ENCODE measurements around the gene WFDC8. TPM values are rescaled to one million over a fixed set of nuclear protein-coding genes. Genes with fewer than 3 reads are reported as not detected.

Gene WFDC8
- polyA plus RNA-seq (2011; rRNA removed) (not detected in 2 replicates), polyA minus RNA-seq (2011; rRNA and poly(A)+ RNA removed) (not detected in 2 replicates)

DNA sequence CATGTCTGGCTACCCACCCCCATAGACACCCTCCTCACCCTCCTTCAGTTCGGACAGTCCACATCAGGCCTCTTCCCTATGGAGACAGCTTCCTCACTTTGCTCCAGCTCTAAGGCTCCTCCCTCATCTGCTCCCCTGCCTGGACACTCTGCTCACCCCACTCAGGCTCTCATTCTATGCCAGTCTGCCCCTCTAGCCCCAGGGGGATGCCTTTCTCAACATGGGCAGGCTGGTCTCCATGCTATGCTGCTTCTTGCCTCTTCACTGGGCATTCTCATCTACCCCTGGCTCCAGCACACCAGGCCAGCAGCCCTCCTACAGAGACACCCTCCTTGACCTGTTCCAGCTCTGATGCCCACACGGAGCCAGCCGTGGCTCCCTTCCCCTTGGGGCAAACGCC, at the start of gene WFDC8:
TSS of gene WFDC8 (minus strand) at position 101 of the 400 bp plus-strand sequence. CDS start at position 64, 37 bp downstream.
- no peak for DNase-seq (ENCODE audit: low read depth)
- no peaks in the 10 kb centered on the region for H3K36me3 ChIP-seq (ENCODE audit: control insufficient read depth, insufficient read depth, low read length)
- peaks cover 4% of the 10 kb centered on the region for H3K27me3 ChIP-seq (ENCODE audit: control insufficient read depth, insufficient read depth, low read length)
- no peak for TF ChIP-seq CTCF (IDR thresholded peaks at IDR 0.05; ENCODE audit: insufficient read depth, low read depth, low read length)
- ChIA-PET POLR2A (no interaction called here), CTCF (interaction anchor here (1.1 to 1.4 kb wide), 2 partner anchors 191 to 192 kb away, joined by 3 to 5 read pairs; no protein-coding TSS in a partner anchor)
- no peak within 1 kb of the TSS for H3K4me3 ChIP-seq (ENCODE audit: low read depth, low read length)

DNA sequence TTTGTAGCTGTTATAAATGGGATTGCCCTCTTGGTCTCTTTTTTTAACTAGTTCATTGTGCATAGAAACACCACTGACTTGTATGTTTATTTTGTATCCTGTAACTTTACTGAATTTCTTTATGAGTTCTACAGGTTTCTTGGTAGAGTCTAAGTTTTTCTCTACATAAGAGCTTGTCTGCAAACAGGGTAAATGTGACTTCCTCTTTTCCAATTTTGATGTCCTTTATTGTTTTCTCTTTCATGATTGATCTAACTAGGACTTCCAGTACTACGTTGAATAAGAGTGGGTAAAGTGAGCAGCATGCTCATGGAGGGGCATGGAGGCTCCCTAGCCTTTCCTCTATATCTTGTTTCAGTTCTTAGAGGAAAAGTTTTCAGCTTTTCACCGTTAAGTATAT, 47.5 kb upstream of the WFDC8 start:
- ChIA-PET CTCF (interaction anchor here (0.9 to 1.0 kb wide), 2 partner anchors 13 to 145 kb away, joined by 3 read pairs; no protein-coding TSS in a partner anchor), POLR2A (no interaction called here)

GRCh38 chr20:45621593-45621992, 42.5 kb upstream of the WFDC8 start:
- H3K36me3 ChIP-seq (ENCODE audit: control insufficient read depth, insufficient read depth, low read length) = no peaks in the 10 kb centered on the region
- POLR2A ChIA-PET = no interaction called here
- CTCF ChIA-PET = no interaction called here
- no peaks in the 10 kb centered on the region for H3K27me3 ChIP-seq (ENCODE audit: control insufficient read depth, insufficient read depth, low read length)
- no peak overlapping the region for H3K4me3 ChIP-seq (ENCODE audit: low read depth, low read length)
- TF ChIP-seq CTCF (IDR thresholded peaks at IDR 0.05; ENCODE audit: insufficient read depth, low read depth, low read length) = no peak
- DNase-seq (ENCODE audit: low read depth) = no peak

More for the DNA sequence above, 47.5 kb upstream of the WFDC8 start:
- no peaks in the 10 kb centered on the region; the same call in 1 of the 2 replicates for H3K27me3 ChIP-seq (ENCODE audit: control insufficient read depth, insufficient read depth, low read length)
- no peak for DNase-seq (ENCODE audit: low read depth)
- no peak for TF ChIP-seq CTCF (IDR thresholded peaks at IDR 0.05; ENCODE audit: insufficient read depth, low read depth, low read length)
- H3K36me3 ChIP-seq (ENCODE audit: control insufficient read depth, insufficient read depth, low read length) = no peaks in the 10 kb centered on the region
- H3K4me3 ChIP-seq (ENCODE audit: low read depth, low read length) = no peak overlapping the region

GRCh38 chr20:45617591-45617990, 38.5 kb upstream of the WFDC8 start:
- ChIA-PET POLR2A (no interaction called here), CTCF (interaction anchor here (1.2 to 3.5 kb wide), 3 partner anchors 10 to 123 kb away, joined by 3 to 13 read pairs (median 3); partner anchors contain the start of gene WFDC10A)
- no peak overlapping the region for H3K4me3 ChIP-seq (ENCODE audit: low read depth, low read length)
- no peak for DNase-seq (ENCODE audit: low read depth)
- TF ChIP-seq CTCF (IDR thresholded peaks at IDR 0.05; ENCODE audit: insufficient read depth, low read depth, low read length) = no peak
- H3K36me3 ChIP-seq (ENCODE audit: control insufficient read depth, insufficient read depth, low read length) = no peaks in the 10 kb centered on the region
- H3K27me3 ChIP-seq (ENCODE audit: control insufficient read depth, insufficient read depth, low read length) = no peaks in the 10 kb centered on the region

DNA sequence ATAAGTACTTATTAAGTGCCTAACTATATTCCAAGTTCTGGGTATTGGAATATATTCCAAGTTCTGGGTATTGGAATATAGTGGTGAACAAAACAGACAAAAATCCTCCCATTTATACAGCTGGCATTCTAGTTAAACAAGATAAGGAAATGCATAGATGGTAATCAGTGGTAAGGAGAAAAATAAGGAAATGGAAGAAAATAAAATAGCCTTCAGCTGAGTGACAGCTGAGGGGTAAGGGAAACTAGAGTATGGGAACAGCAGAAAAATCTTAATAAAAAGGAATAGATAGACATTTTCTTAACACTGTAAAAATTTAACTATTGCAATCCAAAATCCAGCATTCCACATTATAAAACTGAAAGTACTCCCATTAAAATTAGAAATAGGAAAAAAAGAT, 33.2 kb upstream of the WFDC8 start:
- ChIA-PET POLR2A (no interaction called here), CTCF (no interaction called here)
- TF ChIP-seq CTCF (IDR thresholded peaks at IDR 0.05; ENCODE audit: insufficient read depth, low read depth, low read length) = no peak
- H3K27me3 ChIP-seq (ENCODE audit: control insufficient read depth, insufficient read depth, low read length) = no peaks in the 10 kb centered on the region
- no peaks in the 10 kb centered on the region for H3K36me3 ChIP-seq (ENCODE audit: control insufficient read depth, insufficient read depth, low read length)
- H3K4me3 ChIP-seq (ENCODE audit: low read depth, low read length) = no peak overlapping the region
- no peak for DNase-seq (ENCODE audit: low read depth)
